ENCODE data around the gene CYB561D2. TPM values are rescaled to one million over a fixed set of nuclear protein-coding genes. Genes with fewer than 3 reads are reported as not detected.

Gene CYB561D2
- total and polyA plus RNA-seq, 3 experiments from 2014 or later, result 32.4 to 78.2 (median 37.7) TPM

DNA sequence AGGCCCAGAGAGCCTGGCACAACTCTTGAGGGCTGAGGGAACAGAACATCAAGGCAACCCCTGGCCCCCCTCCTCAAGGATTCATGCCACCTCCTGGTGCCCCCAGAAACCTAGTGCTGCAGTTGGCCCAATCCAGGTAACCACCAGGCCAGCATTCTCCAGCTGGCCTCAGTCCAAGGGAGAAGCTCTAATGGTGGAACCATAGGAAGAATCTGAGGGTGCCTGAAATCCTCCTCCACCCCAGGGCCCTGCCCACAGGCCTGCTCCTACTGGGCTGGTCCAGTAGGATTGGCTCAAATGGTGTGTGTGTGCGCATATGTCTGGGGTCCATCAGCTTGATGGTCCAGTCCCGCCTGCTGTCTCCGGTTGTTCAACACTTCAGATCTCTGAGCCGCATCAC is 35.8 kb upstream of the CYB561D2 start:
- H3K36me3 ChIP-seq (ENCODE audit: insufficient read depth, low read length), result no peaks in the 10 kb centered on the region
- POLR2A ChIA-PET, result interaction anchor here (5.2 kb wide), 1 partner anchor 16 kb away, joined by 31 read pairs; the partner anchor contains the start of genes HYAL3 and NAA80
- no peaks in the 10 kb centered on the region for H3K9me3 Mint-ChIP-seq

DNA sequence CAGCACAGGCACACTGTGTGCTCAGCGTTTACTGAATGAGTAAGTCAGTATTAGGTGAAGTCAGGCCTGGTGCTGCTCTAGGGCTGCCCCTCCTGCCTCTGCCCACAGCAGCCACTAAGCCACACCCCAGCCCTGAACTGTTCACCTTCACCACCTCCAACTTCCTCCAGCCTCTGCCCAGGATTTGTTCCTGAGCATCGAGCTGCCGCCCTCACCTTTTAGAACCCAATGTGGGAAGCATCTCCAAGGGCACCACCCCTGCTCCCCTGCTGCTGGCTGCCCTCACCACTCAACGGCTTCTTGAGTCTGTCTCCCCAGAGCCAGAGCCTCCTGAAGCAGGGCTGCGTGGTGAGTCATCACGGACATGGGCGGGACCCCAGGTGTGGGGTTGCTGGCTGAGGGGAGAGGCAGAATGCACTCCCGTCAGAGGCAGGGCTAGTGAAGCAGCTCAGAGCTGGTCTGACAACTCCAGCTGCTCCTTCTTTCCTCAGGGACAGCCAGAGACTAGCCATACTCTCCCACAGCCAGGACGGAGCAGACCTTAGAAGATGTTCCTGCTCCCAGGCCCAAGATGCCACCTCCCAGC is 33.9 kb upstream of the CYB561D2 start:
- peak overlapping the region; percentile 67 to 98 (median 94) for H3K27ac Mint-ChIP-seq
- peaks cover 41 to 64% (median 58%) of the 10 kb centered on the region in 3 donors for H3K4me1 Mint-ChIP-seq
- peaks cover 0 to 2% of the 10 kb centered on the region in 2 donors for H3K27me3 Mint-ChIP-seq
- peaks cover 0 to 3% (median 2%) of the 10 kb centered on the region in 3 donors for H3K36me3 Mint-ChIP-seq
- no peaks in the 10 kb centered on the region for H3K36me3 ChIP-seq (ENCODE audit: insufficient read depth, low read length)
- peaks cover 31% of the 10 kb centered on the region for H3K4me1 ChIP-seq (ENCODE audit: insufficient read depth, low read length)
- CTCF ChIA-PET, result interaction anchor here (0.6 to 3.1 kb wide), 7 partner anchors 11 to 70 kb away, joined by 3 to 16 read pairs (median 4); partner anchors contain the start of genes HYAL3 and NAA80
- no peaks in the 10 kb centered on the region for H3K9me3 Mint-ChIP-seq
- H3K4me3 ChIP-seq (ENCODE audit: low read length), result no peak overlapping the region
- peak in 4 of 5 donors; percentile 64 to 90 (median 74) for DNase-seq
- H3K27ac ChIP-seq (ENCODE audit: low read depth, low read length), result peak overlapping the region; percentile 43
- H3K4me3 Mint-ChIP-seq, result peak overlapping the region; percentile 4 to 92 (median 84)
- no peaks in the 10 kb centered on the region for H3K9me3 ChIP-seq (ENCODE audit: low read length)
- POLR2A ChIA-PET, result interaction anchor here (0.6 to 5.2 kb wide), 6 partner anchors 12 to 24 kb away, joined by 3 to 31 read pairs (median 10); partner anchors contain the start of genes HYAL3, IFRD2 and NAA80
- H3K27me3 ChIP-seq (ENCODE audit: insufficient read depth, low read length, poor library complexity, severe bottlenecking), result no peaks in the 10 kb centered on the region

More for the DNA sequence above, 35.8 kb upstream of the CYB561D2 start:
- Histone ChIP-seq H3K27me3 (ENCODE audit: insufficient read depth, low read length, poor library complexity, severe bottlenecking) (no peaks in the 10 kb centered on the region), H3K4me3 (ENCODE audit: low read length) (no peak overlapping the region), H3K4me1 (ENCODE audit: insufficient read depth, low read length) (peaks cover 20% of the 10 kb centered on the region), H3K9me3 (ENCODE audit: low read length) (no peaks in the 10 kb centered on the region), H3K27ac (ENCODE audit: low read depth, low read length) (no peak overlapping the region)
- H3K36me3 Mint-ChIP-seq, result peaks cover 0 to 2% (median 2%) of the 10 kb centered on the region in 3 donors
- no peak overlapping the region for H3K4me3 Mint-ChIP-seq
- CTCF ChIA-PET, result interaction anchor here (1.2 to 3.0 kb wide), 3 partner anchors 10 to 16 kb away, joined by 3 to 13 read pairs (median 6); partner anchors contain the start of genes HYAL3 and NAA80
- no peak for DNase-seq
- H3K27me3 Mint-ChIP-seq, result peaks cover 0 to 2% of the 10 kb centered on the region in 2 donors
- H3K27ac Mint-ChIP-seq, result peak overlapping the region in 6 of 8 donors; percentile 56 to 87 (median 82)
- peaks cover 32 to 54% (median 48%) of the 10 kb centered on the region in 3 donors for H3K4me1 Mint-ChIP-seq

DNA sequence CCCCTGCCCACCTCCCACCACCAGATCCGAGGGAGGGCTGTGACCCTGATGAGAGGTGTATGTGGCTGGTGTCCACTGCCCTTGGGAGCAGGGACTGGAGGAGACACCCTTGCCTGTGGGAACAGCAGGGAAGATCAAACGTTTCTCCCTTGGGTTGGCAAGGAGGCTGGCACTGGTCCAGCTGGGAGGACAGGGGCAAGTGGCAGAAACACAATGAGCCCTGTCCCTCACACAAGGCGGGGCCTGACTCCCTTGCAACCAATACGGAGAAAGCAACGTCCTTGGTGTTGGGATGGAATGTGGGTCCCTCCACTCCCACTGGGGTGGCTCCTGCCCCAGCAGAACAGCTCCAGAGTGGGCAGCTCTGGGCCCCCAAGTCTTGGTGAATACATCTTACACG is 33.4 kb upstream of the CYB561D2 start:
- H3K27me3 ChIP-seq (ENCODE audit: insufficient read depth, low read length, poor library complexity, severe bottlenecking), result no peaks in the 10 kb centered on the region
- H3K4me1 Mint-ChIP-seq, result peaks cover 41 to 64% (median 58%) of the 10 kb centered on the region in 3 donors
- no peak overlapping the region for H3K4me3 ChIP-seq (ENCODE audit: low read length)
- peak overlapping the region; percentile 43 for H3K27ac ChIP-seq (ENCODE audit: low read depth, low read length)
- no peaks in the 10 kb centered on the region for H3K9me3 Mint-ChIP-seq
- peak overlapping the region; percentile 67 to 98 (median 94) for H3K27ac Mint-ChIP-seq
- CTCF ChIA-PET, result interaction anchor here (1.0 to 3.1 kb wide), 7 partner anchors 13 to 71 kb away, joined by 3 to 16 read pairs (median 4); partner anchors contain the start of genes HYAL3 and NAA80
- H3K4me1 ChIP-seq (ENCODE audit: insufficient read depth, low read length), result peaks cover 35% of the 10 kb centered on the region
- H3K27me3 Mint-ChIP-seq, result peaks cover 0 to 2% of the 10 kb centered on the region in 2 donors
- H3K36me3 Mint-ChIP-seq, result peaks cover 0 to 3% (median 2%) of the 10 kb centered on the region in 3 donors
- no peaks in the 10 kb centered on the region for H3K9me3 ChIP-seq (ENCODE audit: low read length)
- H3K36me3 ChIP-seq (ENCODE audit: insufficient read depth, low read length), result no peaks in the 10 kb centered on the region
- DNase-seq, result no peak
- POLR2A ChIA-PET, result interaction anchor here (0.6 to 5.2 kb wide), 6 partner anchors 11 to 25 kb away, joined by 3 to 31 read pairs (median 10); partner anchors contain the start of genes HYAL3, IFRD2 and NAA80
- H3K4me3 Mint-ChIP-seq, result peak overlapping the region; percentile 4 to 92 (median 84)

DNA sequence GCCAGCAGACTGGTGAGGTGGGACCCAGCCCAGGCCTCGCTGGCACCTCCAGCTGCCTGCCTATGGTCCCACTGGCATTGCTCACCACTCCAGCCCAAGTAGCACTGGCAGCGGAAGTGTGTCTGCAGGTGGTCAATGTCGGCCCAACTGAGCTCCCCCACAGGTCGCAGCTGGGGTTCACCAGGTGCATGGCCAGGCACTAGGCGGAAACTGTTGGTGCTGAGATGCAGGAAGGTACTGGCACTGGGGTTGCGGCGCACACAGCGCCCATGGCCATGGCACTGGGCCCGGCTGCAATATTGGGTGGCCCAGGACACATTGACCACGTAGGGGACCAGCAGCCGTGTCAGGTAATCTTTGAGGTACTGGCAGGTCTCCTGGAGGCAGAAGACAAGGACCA is 32.5 kb upstream of the CYB561D2 start:
- ChIA-PET CTCF (interaction anchor here (1.0 to 3.1 kb wide), 6 partner anchors 12 to 72 kb away, joined by 3 to 16 read pairs (median 5); partner anchors contain the start of genes HYAL3 and NAA80), POLR2A (interaction anchor here (0.6 to 5.2 kb wide), 3 partner anchors 9 to 26 kb away, joined by 4 to 31 read pairs (median 4); partner anchors contain the start of genes HYAL3, IFRD2 and NAA80)
- Mint-ChIP-seq H3K4me3 (peak overlapping the region in 2 of 7 donors; percentile 25 to 37), H3K9me3 (no peaks in the 10 kb centered on the region), H3K36me3 (peaks cover 0 to 3% (median 2%) of the 10 kb centered on the region in 3 donors), H3K27me3 (peaks cover 0 to 2% of the 10 kb centered on the region in 2 donors), H3K4me1 (peaks cover 41 to 66% (median 58%) of the 10 kb centered on the region in 3 donors), H3K27ac (peak overlapping the region in 2 of 8 donors; percentile 24 to 43)
- no peak overlapping the region for H3K4me3 ChIP-seq (ENCODE audit: low read length)
- H3K27ac ChIP-seq (ENCODE audit: low read depth, low read length), result no peak overlapping the region
- no peak for DNase-seq
- peaks cover 35% of the 10 kb centered on the region for H3K4me1 ChIP-seq (ENCODE audit: insufficient read depth, low read length)
- no peaks in the 10 kb centered on the region for H3K36me3 ChIP-seq (ENCODE audit: insufficient read depth, low read length)
- no peaks in the 10 kb centered on the region for H3K27me3 ChIP-seq (ENCODE audit: insufficient read depth, low read length, poor library complexity, severe bottlenecking)
- no peaks in the 10 kb centered on the region for H3K9me3 ChIP-seq (ENCODE audit: low read length)

DNA sequence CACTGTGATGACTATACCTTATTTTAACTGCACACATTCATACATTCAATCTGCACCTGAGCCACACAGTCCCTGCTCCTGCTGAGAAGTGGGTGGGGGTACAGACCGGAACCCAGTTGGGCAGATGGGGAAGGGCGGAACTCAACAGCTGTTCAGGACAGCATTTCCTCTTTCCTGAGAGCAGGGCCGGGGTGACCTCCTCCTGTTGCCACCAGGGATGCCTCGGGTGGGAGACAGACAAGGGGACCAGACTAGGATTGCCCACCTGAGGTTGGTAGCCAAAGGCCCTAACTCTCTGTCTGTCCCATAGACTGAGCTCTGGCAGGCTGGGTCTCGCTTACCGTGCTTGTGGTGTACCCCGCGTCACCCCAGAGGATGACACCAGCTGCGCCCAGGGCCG is 32.0 kb upstream of the CYB561D2 start:
- Histone ChIP-seq H3K4me3 (ENCODE audit: low read length) (no peak overlapping the region), H3K27ac (ENCODE audit: low read depth, low read length) (no peak overlapping the region), H3K36me3 (ENCODE audit: insufficient read depth, low read length) (no peaks in the 10 kb centered on the region), H3K27me3 (ENCODE audit: insufficient read depth, low read length, poor library complexity, severe bottlenecking) (no peaks in the 10 kb centered on the region), H3K9me3 (ENCODE audit: low read length) (no peaks in the 10 kb centered on the region), H3K4me1 (ENCODE audit: insufficient read depth, low read length) (peaks cover 35% of the 10 kb centered on the region)
- CTCF ChIA-PET, result interaction anchor here (2.0 to 3.1 kb wide), 4 partner anchors 10 to 20 kb away, joined by 4 to 16 read pairs (median 8); partner anchors contain the start of genes HYAL3, NAA80 and TUSC2
- DNase-seq, result no peak
- peaks cover 41 to 67% (median 57%) of the 10 kb centered on the region in 3 donors for H3K4me1 Mint-ChIP-seq
- peaks cover 0 to 2% of the 10 kb centered on the region in 2 donors for H3K27me3 Mint-ChIP-seq
- peaks cover 0 to 3% (median 2%) of the 10 kb centered on the region in 3 donors for H3K36me3 Mint-ChIP-seq
- peak overlapping the region in 6 of 7 donors; percentile 14 to 38 (median 31) for H3K4me3 Mint-ChIP-seq
- H3K9me3 Mint-ChIP-seq, result no peaks in the 10 kb centered on the region
- POLR2A ChIA-PET, result interaction anchor here (1.3 to 5.2 kb wide), 2 partner anchors 20 to 26 kb away, joined by 4 to 31 read pairs; partner anchors contain the start of genes HYAL3, IFRD2 and NAA80
- peak overlapping the region in 3 of 8 donors; percentile 43 to 75 (median 57) for H3K27ac Mint-ChIP-seq

GRCh38 chr3:50319181-50319893 is 31.3 kb upstream of the CYB561D2 start:
- H3K27me3 ChIP-seq (ENCODE audit: insufficient read depth, low read length, poor library complexity, severe bottlenecking), result no peaks in the 10 kb centered on the region
- no peaks in the 10 kb centered on the region for H3K9me3 ChIP-seq (ENCODE audit: low read length)
- no peak for DNase-seq
- peaks cover 35% of the 10 kb centered on the region for H3K4me1 ChIP-seq (ENCODE audit: insufficient read depth, low read length)
- Mint-ChIP-seq H3K9me3 (no peaks in the 10 kb centered on the region), H3K27me3 (peaks cover 0 to 3% of the 10 kb centered on the region in 2 donors), H3K4me3 (peak overlapping the region; percentile 54 to 94 (median 92)), H3K36me3 (peaks cover 0 to 3% (median 2%) of the 10 kb centered on the region in 3 donors), H3K4me1 (peaks cover 38 to 64% (median 50%) of the 10 kb centered on the region in 3 donors), H3K27ac (peak overlapping the region in 5 of 8 donors; percentile 29 to 75 (median 56))
- no peaks in the 10 kb centered on the region for H3K36me3 ChIP-seq (ENCODE audit: insufficient read depth, low read length)
- no peak overlapping the region for H3K27ac ChIP-seq (ENCODE audit: low read depth, low read length)
- CTCF ChIA-PET, result interaction anchor here (1.1 to 3.1 kb wide), 3 partner anchors 9 to 21 kb away, joined by 3 to 16 read pairs (median 8); partner anchors contain the start of genes HYAL3, NAA80, RASSF1 and TUSC2
- POLR2A ChIA-PET, result interaction anchor here (1.3 to 5.2 kb wide), 2 partner anchors 20 to 27 kb away, joined by 4 to 31 read pairs; partner anchors contain the start of genes HYAL3, IFRD2 and NAA80
- H3K4me3 ChIP-seq (ENCODE audit: low read length), result no peak overlapping the region

Data from CD8-positive, alpha-beta memory T cell (primary cell).